SJSA1 (cell line): Measurements from ENCODE around the gene FTO. TPM values are rescaled to one million over a fixed set of nuclear protein-coding genes. Genes with fewer than 3 reads are reported as not detected.

Source experiments
- DNase-seq, 2 experiments: peaks; one replicate each; pipeline ENCODE4 v3.0.0-alpha.2; 2015 to 2020; ENCODE audit warnings: low spot score in 2 of 2, low read depth in 1 of 2
- H3K27ac ChIP-seq: fragments of 250-450 bp; sonication (Bioruptor Pico); 2 replicates; pipeline ENCODE4 v1.5.1; 2020; ENCODE audit warnings: mild to moderate bottlenecking, moderate library complexity
- H3K27me3 ChIP-seq: fragments of 250-450 bp; sonication (Bioruptor Pico); replicated peaks from 2 replicates; pipeline ENCODE4 v1.5.1; 2020; ENCODE audit warnings: mild to moderate bottlenecking, moderate library complexity
- H3K36me3 ChIP-seq: fragments of 250-450 bp; sonication (Bioruptor Pico); 2 replicates; pipeline ENCODE4 v1.5.1; 2020; ENCODE audit warnings: mild to moderate bottlenecking
- H3K4me1 ChIP-seq: fragments of 250-450 bp; sonication (Bioruptor Pico); replicated peaks from 2 replicates; pipeline ENCODE4 v1.6.1; 2021; ENCODE audit warnings: mild to moderate bottlenecking
- H3K4me3 ChIP-seq: fragments of 250-450 bp; sonication (Bioruptor Pico); 2 replicates; pipeline ENCODE4 v1.5.1; 2020; ENCODE audit warnings: mild to moderate bottlenecking
- H3K9me3 ChIP-seq: fragments of 250-450 bp; sonication (Bioruptor Pico); replicated peaks from 2 replicates; pipeline ENCODE4 v1.5.1; 2020; ENCODE audit warnings: mild to moderate bottlenecking
- total RNA-seq: library from RNA; depleted of rRNA; stranded (reverse); fragments of >200 nt; shearing (Covaris generic); gene quantifications from 2 replicates; pipeline ENCODE4 v1.2.3, GENCODE V29; 2014

FTO gene
- total RNA-seq, 1 experiment from 2014 or later = 106 TPM

GRCh38 chr16:54125751-54126655 lies 422.0 kb downstream of the FTO start:
- Histone ChIP-seq H3K4me1 (no peaks in the 10 kb centered on the region), H3K27me3 (no peaks in the 10 kb centered on the region; the same call in 1 of the 2 replicates), H3K4me3 (no peak overlapping the region), H3K36me3 (no peaks in the 10 kb centered on the region), H3K27ac (no peak overlapping the region), H3K9me3 (no peaks in the 10 kb centered on the region)
- no peak for DNase-seq

DNA sequence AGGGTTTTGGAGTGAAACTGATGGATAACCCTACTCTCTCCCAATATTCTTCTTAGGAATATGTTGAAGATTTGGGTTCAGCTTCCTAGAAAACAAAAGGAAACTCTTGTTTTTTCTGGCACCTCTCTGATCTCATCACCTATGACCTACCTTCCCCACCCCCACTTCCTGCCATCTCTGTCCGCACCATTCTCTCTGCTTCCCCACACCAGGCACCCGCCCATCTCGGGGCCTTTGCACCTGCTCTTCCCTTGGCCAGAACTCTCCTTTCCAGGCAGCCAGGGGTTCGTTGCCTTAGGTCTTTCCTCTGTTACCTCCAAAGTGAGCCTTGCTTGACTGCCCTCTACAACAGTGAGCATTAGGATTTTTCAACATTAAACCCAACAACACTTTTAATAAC lies 423.0 kb downstream of the FTO start:
- Histone ChIP-seq H3K27me3 (no peaks in the 10 kb centered on the region; the same call in 1 of the 2 replicates), H3K27ac (no peak overlapping the region), H3K36me3 (no peaks in the 10 kb centered on the region), H3K4me3 (no peak overlapping the region), H3K9me3 (no peaks in the 10 kb centered on the region), H3K4me1 (no peaks in the 10 kb centered on the region)
- no peak for DNase-seq

- Histone ChIP-seq H3K4me1 (no peaks in the 10 kb centered on the region), H3K36me3 (no peaks in the 10 kb centered on the region), H3K4me3 (no peak overlapping the region), H3K27me3 (no peaks in the 10 kb centered on the region; the same call in none of the 2 replicates), H3K9me3 (no peaks in the 10 kb centered on the region), H3K27ac (no peak overlapping the region)
- no peak for DNase-seq
Measured at GRCh38 chr16:54128629-54129234, 424.8 kb downstream of the FTO start.

DNA sequence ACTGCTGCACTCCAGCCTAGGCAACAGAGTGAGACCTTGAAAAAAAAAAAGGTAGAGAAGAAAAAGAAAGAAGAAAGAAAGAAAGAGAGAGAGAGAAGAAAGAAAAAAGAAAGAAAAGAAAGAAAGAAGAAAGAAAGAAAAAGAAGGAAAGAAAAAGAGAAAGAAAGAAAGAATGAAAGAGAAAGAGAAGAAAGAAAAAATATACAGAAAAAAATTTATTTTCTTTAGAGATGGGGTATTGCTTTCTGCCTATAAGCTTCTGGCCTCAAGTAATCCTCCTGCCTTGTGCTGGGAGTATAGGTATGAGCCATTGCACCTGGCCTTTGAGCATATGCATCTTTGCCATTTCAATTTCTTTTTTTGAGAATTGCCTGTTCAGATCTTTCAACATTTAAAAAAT lies 425.9 kb downstream of the FTO start:
- no peaks in the 10 kb centered on the region; the same call in none of the 2 replicates for H3K27me3 ChIP-seq
- DNase-seq = no peak
- no peaks in the 10 kb centered on the region for H3K36me3 ChIP-seq
- no peaks in the 10 kb centered on the region for H3K9me3 ChIP-seq
- no peak overlapping the region for H3K27ac ChIP-seq
- H3K4me3 ChIP-seq = no peak overlapping the region
- H3K4me1 ChIP-seq = no peaks in the 10 kb centered on the region

DNA sequence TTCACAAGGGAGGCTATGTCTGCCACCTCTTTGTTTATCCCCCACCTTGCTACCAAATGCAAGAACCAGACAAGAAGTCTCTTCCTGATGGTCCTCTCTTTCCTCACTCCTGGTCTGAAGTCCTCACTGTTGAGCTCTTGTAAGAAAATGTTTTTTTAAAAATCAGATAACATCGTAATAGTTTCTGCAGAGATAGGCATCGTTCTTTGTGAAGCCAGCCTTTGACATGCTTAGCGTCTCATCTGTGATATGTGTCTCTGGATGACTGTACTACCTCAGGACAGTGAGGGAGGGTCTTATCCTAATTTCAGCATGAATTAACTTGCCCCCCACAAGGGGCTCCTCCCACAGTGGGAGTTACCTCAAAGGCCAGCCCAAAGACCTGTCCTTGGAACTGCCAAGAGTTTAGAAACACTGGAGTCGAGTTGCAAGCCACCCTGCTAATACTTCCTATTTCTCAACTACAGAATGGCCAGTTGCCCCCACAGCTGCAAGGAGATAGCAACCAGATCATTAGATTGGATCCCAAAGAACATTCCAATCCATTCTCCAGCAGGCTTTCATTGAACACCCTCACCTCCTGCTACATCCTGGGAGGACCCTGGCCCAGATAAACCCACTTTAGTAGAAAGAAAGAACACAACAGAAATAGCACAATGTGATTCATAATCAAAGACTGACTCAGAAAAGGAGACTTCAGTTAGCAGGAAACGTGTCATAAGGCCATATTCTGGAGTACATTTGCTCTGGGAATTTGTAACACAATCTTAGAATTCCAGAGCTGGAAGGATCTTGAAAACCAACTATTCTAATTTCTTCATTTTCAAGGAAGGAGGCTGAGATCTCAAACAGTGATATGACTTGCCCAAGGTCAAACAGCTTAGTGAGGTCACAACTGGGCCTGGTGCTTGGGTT lies 431.7 kb downstream of the FTO start:
- Histone ChIP-seq H3K4me3 (no peak overlapping the region), H3K36me3 (no peaks in the 10 kb centered on the region), H3K27me3 (no peaks in the 10 kb centered on the region; the same call in 1 of the 2 replicates), H3K9me3 (no peaks in the 10 kb centered on the region), H3K4me1 (no peaks in the 10 kb centered on the region; the same call in 1 of the 2 replicates), H3K27ac (no peak overlapping the region)
- DNase-seq = no peak

GRCh38 chr16:54136276-54136625 lies 432.3 kb downstream of the FTO start:
- Histone ChIP-seq H3K36me3 (no peaks in the 10 kb centered on the region), H3K27ac (no peak overlapping the region), H3K4me1 (no peaks in the 10 kb centered on the region; the same call in 1 of the 2 replicates), H3K27me3 (no peaks in the 10 kb centered on the region; the same call in 1 of the 2 replicates), H3K4me3 (no peak overlapping the region), H3K9me3 (no peaks in the 10 kb centered on the region)
- no peak for DNase-seq

- no peaks in the 10 kb centered on the region for H3K9me3 ChIP-seq
- no peak overlapping the region for H3K27ac ChIP-seq
- no peak overlapping the region for H3K4me3 ChIP-seq
- H3K4me1 ChIP-seq = no peaks in the 10 kb centered on the region; the same call in 1 of the 2 replicates
- DNase-seq = no peak
- no peaks in the 10 kb centered on the region for H3K36me3 ChIP-seq
- H3K27me3 ChIP-seq = no peaks in the 10 kb centered on the region
Measured at GRCh38 chr16:54140057-54140787, 436.3 kb downstream of the FTO start.

GRCh38 chr16:54140788-54141136 lies 436.8 kb downstream of the FTO start:
- no peak overlapping the region for H3K4me3 ChIP-seq
- no peaks in the 10 kb centered on the region; the same call in 1 of the 2 replicates for H3K4me1 ChIP-seq
- no peak for DNase-seq
- no peaks in the 10 kb centered on the region for H3K27me3 ChIP-seq
- no peaks in the 10 kb centered on the region for H3K36me3 ChIP-seq
- H3K9me3 ChIP-seq = no peaks in the 10 kb centered on the region
- no peak overlapping the region for H3K27ac ChIP-seq

DNA sequence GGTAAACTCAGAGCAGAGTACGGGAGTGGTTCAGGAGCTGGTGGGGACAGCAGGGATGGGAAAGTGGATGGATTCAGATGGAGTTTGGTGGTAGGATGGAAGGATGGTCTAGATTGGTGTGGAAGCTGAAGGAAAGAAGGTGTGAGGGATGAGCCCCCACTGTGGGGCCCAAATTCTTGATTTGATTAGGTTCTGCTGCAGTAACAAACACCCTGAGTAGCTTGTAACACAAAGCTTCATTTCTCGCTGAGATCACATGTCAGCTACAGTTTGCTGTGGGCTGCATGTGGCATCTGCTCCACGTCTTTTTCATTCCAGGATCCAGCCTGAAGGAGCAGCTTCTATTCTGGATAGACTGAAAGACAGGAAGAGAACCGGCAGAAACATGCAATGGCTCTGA lies 438.8 kb downstream of the FTO start:
- H3K9me3 ChIP-seq = no peaks in the 10 kb centered on the region
- no peaks in the 10 kb centered on the region for H3K27me3 ChIP-seq
- no peaks in the 10 kb centered on the region for H3K36me3 ChIP-seq
- H3K4me1 ChIP-seq = no peaks in the 10 kb centered on the region
- H3K4me3 ChIP-seq = no peak overlapping the region
- no peak overlapping the region for H3K27ac ChIP-seq
- DNase-seq = no peak

- DNase-seq = no peak
- Histone ChIP-seq H3K27ac (no peak overlapping the region), H3K4me3 (no peak overlapping the region), H3K27me3 (no peaks in the 10 kb centered on the region), H3K9me3 (no peaks in the 10 kb centered on the region), H3K36me3 (no peaks in the 10 kb centered on the region), H3K4me1 (no peaks in the 10 kb centered on the region)
Measured at GRCh38 chr16:54143410-54143809, 439.5 kb downstream of the FTO start.

DNA sequence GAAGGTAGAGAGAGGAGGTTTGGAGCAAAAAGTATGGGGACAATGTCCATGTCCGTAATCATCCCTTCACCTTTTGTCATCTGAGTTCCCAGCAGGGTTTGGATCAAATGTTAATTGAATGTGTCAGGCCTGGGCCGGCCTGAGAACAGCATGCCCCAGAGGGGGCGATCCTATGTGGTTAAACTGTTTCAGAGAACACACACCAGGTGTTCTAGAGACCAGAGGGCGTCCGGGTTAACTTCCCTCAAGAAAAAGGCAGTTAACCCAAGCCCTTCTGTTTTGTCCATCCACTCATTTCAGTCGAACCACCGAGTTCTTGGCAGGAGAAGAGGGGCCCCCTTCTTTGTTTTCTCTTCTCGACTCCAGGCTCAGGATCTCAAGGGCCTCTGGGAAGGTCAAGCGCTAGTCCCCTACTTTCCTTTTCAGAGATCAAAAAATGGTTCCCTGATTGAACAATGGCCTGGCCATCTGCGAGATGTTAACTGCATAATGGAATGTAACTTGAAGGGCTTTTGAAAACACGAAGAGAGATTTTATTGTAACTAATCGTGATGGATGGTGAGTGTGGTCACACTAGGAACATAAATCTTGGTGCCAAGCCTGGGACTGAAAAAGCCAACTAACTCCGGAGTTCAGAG lies 440.1 kb downstream of the FTO start:
- Histone ChIP-seq H3K27ac (no peak overlapping the region), H3K9me3 (no peaks in the 10 kb centered on the region), H3K4me1 (no peaks in the 10 kb centered on the region), H3K36me3 (no peaks in the 10 kb centered on the region), H3K4me3 (no peak overlapping the region), H3K27me3 (no peaks in the 10 kb centered on the region)
- DNase-seq = no peak

DNA sequence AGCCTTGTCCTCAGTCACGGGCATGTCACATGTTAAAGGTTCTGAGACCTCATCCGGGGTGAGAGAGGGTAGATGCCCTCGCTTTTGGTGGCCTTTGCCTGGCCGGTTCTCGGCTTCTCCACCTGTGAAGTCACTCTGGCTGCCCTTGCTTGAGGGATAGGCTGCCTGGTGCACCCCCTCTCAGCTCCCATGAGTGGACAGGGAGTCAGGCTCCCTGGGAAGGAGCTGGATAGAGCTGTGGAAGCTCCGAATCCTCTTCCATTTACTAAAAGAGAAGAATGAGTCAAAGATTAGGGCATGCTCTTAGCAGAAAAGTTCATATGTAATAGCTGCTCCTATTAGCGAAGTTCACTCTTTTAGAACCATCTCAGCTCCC lies 440.6 kb downstream of the FTO start:
- H3K4me1 ChIP-seq = no peaks in the 10 kb centered on the region
- no peak overlapping the region for H3K27ac ChIP-seq
- DNase-seq = no peak
- no peaks in the 10 kb centered on the region for H3K9me3 ChIP-seq
- no peak overlapping the region for H3K4me3 ChIP-seq
- no peaks in the 10 kb centered on the region; the same call in 1 of the 2 replicates for H3K27me3 ChIP-seq
- H3K36me3 ChIP-seq = no peaks in the 10 kb centered on the region

GRCh38 chr16:54145881-54146280 lies 441.9 kb downstream of the FTO start:
- Histone ChIP-seq H3K27ac (no peak overlapping the region), H3K36me3 (no peaks in the 10 kb centered on the region), H3K9me3 (no peaks in the 10 kb centered on the region), H3K27me3 (no peaks in the 10 kb centered on the region; the same call in 1 of the 2 replicates), H3K4me1 (no peaks in the 10 kb centered on the region), H3K4me3 (no peak overlapping the region)
- no peak for DNase-seq
